Measurements from ENCODE around the gene GPC1. TPM values are rescaled to one million over a fixed set of nuclear protein-coding genes. Genes with fewer than 3 reads are reported as not detected.

GPC1 gene
- total and polyA plus RNA-seq, 2 donors (not counting 1 experiment from before 2014, with no cell fraction given), result 1.2 to 3.3 TPM

- Histone ChIP-seq H3K4me3 (ENCODE audit: control extremely low read depth in 1 of 5, extremely low read depth in 1 of 5, insufficient read depth in 1 of 5, low read depth in 2 of 5, low read length in 4 of 5) (no peak overlapping the region), H3K4me1 (ENCODE audit: control insufficient read depth in 2 of 2, insufficient read depth in 2 of 2, low read length in 2 of 2) (peaks cover 23 to 32% of the 10 kb centered on the region in 2 donors), H3K4me2 (replicated peaks; ENCODE audit: low read depth, low read length, poor library complexity, severe bottlenecking) (no peak overlapping the region), H3K9ac (ENCODE audit: low read length) (no peak overlapping the region), H4K20me1 (ENCODE audit: control insufficient read depth, insufficient read depth, low read length, poor library complexity, severe bottlenecking) (no peaks in the 10 kb centered on the region), H2AFZ (ENCODE audit: insufficient read depth, low read depth, low read length, poor library complexity, severe bottlenecking) (no peak overlapping the region), H3K27me3 (replicated peaks in 1 of 4; ENCODE audit: control extremely low read depth in 1 of 4, control insufficient read depth in 3 of 4, insufficient read depth in 4 of 4, low read length in 3 of 4) (peaks cover 0 to 55% (median 25%) of the 10 kb centered on the region in 4 experiments), H3K36me3 (replicated peaks in 1 of 2; ENCODE audit: control extremely low read depth in 1 of 2, control insufficient read depth in 1 of 2, extremely low read depth in 1 of 2, insufficient read depth in 2 of 2, low read length in 1 of 2) (no peaks in the 10 kb centered on the region), H3K79me2 (ENCODE audit: control insufficient read depth, insufficient read depth, low read length) (no peaks in the 10 kb centered on the region), H3K9me3 (ENCODE audit: control extremely low read depth in 1 of 3, control insufficient read depth in 2 of 3, insufficient read depth in 1 of 3, low read length in 2 of 3) (peaks cover 0 to 10% (median 0%) of the 10 kb centered on the region in 3 donors), H3K27ac (ENCODE audit: low read length in 2 of 2) (no peak overlapping the region)
- intact Hi-C loops (cut with micrococcal nuclease), result no loop called here
- Mint-ChIP-seq H3K4me3 (no peak overlapping the region), H3K27me3 (peaks cover 19% of the 10 kb centered on the region), H3K4me1 (peaks cover 16% of the 10 kb centered on the region), H3K9me3 (ENCODE audit: insufficient read depth) (no peaks in the 10 kb centered on the region), H3K27ac (no peak overlapping the region)
- TF ChIP-seq CTCF (IDR thresholded peaks at IDR 0.05) (no peak), EZH2 (IDR thresholded peaks at IDR 0.05; ENCODE audit: borderline replicate concordance, insufficient read depth, low read depth, low read length, poor library complexity, severe bottlenecking) (no peak)
- ChIA-PET CTCF (no interaction called here), POLR2A (no interaction called here)
- DNase-seq, result no peak
- WGBS (ENCODE audit: insufficient coverage), result 10% methylated on average over 52 of the region's 55 CpGs
- no peak for ATAC-seq (ENCODE audit: low read depth)
These were observed 20.4 kb downstream of the GPC1 start for GRCh38 chr2:240455647-240456446.
